HG03575 (cell line): ENCODE data around the gene TFPT.
"Not testable (repeated sequence)": the region's sequence is repeated elsewhere in the genome, so short reads cannot be mapped to it uniquely, and the experiment has no call there.

ENCODE experiments used
- ATAC-seq: cut with Tn5 transposase; IDR thresholded peaks from one replicate; pipeline ENCODE4 v1.9.1; 2021; ENCODE audit not compliant: unreplicated experiment, insufficient number of reproducible peaks, low FRiP score; ENCODE audit errors: extremely low read depth

TFPT gene

GRCh38 chr19:54095859-54096616, 19.4 kb downstream of the TFPT start:
- ATAC-seq, result not testable (repeated sequence)

GRCh38 chr19:54095136-54095858, 20.2 kb downstream of the TFPT start:
- no peak for ATAC-seq

GRCh38 chr19:54094426-54095000, 20.9 kb downstream of the TFPT start:
- ATAC-seq, result no peak

- no peak for ATAC-seq
Observed at GRCh38 chr19:54084410-54084809, 31.0 kb downstream of the TFPT start.

GRCh38 chr19:54081032-54081431, 34.4 kb downstream of the TFPT start, which contains the start of gene TARM1:
TARM1 (minus strand) TSS chr19:54081365; CDS start chr19:54081340, 25 bp downstream.
- no peak for ATAC-seq

- ATAC-seq, result no peak
Observed at GRCh38 chr19:54077334-54077733, 38.1 kb downstream of the TFPT start.

GRCh38 chr19:54074851-54075250, 40.6 kb downstream of the TFPT start:
- ATAC-seq, result no peak

GRCh38 chr19:54073829-54074228, 41.6 kb downstream of the TFPT start:
- no peak for ATAC-seq

- no peak for ATAC-seq
Observed at GRCh38 chr19:54069470-54069869, 46.0 kb downstream of the TFPT start.

- ATAC-seq, result no peak
Observed at GRCh38 chr19:54063350-54064116, 51.9 kb downstream of the TFPT start, which contains the start of gene VSTM1. VSTM1 (minus strand) TSS chr19:54063897; CDS start chr19:54063777, 120 bp downstream.

GRCh38 chr19:54062643-54063042, 52.8 kb downstream of the TFPT start:
- no peak for ATAC-seq
